Hematopoietic multipotent progenitor cell treated with erythropoietin and hydrocortisone succinate and interleukin-3 and kit ligand, for 6 days (in vitro differentiated cells): ENCODE measurements around the gene CAMKV.
"Not testable (repeated sequence)": the region's sequence is repeated elsewhere in the genome, so short reads cannot be mapped to it uniquely, and the experiment has no call there.

Experiments
- DNase-seq: peaks from one replicate; pipeline ENCODE4 v3.0.0-alpha.2; 2015

The CAMKV gene

DNA sequence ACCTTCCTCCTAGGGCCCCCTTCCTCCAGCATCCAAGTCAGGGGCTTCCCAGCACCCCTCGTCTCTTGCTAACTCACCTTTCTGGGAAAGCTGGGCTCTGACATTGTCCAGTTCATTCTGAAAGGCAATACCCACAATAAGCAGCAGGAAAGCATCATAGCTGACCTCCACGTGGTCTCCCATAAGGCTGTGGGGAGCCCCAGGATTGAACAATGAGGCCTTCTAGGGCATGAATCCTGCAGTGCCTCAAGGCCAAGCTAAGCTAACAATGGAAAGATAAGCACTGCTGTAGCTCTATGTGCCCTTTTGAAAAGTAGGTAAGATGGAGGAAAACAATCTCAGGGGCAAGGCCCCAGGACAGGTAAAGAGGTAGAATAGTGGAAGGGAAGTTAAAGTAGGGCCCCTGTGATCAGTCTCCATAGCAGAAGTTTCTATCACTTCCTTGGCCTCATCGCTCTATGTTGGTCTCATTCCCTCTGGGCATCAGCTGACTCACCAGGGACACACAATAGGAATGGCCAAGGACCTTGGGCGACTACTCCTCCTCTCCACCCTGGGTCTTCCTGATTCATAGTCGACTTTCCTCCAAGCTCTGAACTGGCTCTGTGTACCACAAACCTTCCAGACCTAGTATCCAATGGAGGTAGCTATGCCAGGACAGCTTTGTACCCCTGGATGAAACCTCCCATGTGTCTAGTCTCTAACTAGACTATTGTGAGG lies 25.1 kb downstream of the CAMKV start:
- no peak for DNase-seq

DNA sequence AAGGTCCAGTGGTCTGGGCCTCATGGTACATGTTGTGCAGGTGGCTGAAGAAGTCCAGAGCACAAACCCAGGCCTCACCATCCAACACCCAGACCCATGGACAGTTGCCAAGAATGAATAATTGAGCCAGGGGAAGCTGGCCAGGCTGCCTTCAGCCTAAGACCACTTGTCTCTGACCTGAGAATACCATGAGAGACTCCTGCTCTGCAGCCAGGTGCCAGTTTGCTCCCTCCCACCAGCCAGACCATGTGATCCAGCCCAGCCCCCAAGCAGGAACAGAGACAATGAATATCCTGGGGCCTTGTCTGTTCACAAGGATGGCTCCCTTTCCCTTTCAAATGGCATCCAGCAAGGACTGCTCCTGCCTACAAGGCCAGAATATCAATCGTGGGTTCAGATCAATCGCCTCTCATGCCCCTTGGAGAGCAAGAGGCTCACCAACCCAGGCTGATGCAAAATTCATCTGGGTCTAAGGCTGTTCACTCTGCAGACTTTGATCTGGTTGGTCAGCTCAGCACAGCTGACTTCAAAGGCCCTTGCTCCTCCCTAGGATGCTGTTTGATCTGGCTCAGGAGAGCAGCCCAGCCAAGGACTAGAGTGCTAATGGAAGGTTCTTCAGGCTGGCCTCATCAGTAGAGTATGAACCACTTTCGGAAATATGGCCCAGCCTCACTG lies 26.7 kb downstream of the CAMKV start:
- DNase-seq: no peak

DNA sequence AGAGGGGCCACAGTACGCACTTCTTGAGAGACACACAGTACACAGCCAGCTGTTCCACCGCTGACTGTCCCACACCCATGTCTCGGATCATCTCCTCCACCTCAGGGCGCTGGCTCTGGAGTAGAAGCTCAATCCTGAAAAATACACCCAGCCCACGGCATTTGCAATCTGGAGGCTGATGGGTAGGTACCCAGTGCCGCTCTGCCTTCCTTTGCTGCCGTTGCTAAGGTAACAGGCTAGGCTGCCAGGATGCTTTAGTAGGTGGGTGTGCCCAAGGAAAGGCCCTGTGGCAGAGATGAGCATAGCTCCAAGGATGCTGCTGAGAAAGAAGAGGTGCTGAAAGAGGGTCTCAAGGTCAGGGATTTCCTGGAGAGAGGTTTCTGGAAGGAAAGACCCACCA lies 27.9 kb downstream of the CAMKV start:
- DNase-seq: no peak

DNA sequence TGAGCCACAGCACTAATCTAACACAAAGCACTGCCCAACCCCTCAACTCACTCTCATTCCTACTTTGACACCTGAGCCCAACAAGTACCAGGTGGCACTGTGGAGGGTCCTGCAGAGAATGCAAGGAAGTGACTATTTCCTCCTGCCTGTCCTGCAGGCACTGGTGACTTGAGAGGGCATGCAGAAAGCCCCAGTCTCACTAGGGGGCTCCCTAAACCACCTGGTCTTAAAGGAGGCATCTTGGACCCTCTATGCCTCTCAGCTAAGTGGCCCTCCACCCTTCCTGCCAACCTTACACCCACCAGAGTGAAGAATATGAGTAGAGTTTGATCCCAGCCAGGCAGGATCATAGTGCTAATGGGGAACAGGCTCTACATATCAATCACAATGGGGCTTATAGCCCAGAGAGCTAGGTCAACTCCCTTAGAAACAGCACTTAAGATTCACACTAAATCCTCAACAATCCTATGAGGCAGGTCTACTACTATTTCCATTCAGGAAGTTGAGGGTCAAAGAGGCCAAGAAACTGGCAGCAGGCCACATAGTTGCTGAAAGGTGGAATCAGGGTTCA lies 28.5 kb downstream of the CAMKV start:
- DNase-seq: peak; percentile 68

DNA sequence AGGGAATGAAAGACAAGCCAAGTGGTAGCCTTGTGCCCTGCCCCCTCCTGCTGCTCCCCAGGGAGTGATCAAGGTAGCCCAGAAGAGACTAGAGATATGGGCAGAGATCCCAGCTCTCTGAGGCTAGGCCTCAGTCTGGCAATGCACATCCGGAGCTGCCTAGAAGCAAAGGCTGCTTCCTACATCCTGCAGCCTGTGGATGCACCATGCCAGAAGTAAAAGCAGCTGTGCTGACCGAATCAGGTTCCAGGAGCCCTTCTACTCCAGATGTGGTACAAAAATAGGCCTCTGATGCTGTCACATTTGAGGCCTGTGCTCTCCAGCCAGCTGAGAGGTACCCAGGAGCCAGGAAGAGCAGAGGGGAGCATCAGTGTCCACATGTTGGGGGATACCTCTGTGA lies 29.3 kb downstream of the CAMKV start:
- DNase-seq: no peak

DNA sequence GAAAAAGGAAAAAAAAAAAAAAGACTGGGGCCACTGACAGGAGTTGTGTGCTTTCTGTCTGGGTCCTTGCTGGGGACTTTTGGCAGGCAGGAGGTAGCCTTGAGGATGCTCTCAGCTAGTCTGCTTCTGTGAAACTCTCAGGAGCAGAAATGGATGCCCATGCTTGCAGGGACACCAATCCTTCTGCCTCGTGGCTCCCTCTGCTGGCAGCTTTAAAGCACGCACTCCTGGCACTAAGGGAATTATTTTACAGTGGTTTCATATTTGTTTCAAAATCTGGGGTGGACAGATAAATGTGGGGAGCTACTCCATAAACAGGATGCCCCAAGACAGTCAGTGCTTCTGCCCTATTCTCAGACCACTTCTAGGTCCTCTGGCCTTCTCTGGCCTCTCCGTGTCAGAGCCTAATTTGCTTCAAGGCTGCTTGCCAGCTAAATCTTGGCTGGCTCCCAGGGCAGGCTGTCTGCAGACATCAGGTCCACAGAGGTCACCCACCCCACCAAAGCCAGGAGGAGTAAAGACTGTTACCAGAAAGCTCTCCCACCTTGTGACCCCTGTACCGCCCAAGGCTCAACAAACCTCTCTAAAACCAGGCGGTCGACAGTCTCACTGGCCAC lies 30.4 kb downstream of the CAMKV start:
- peak; percentile 94 for DNase-seq

DNA sequence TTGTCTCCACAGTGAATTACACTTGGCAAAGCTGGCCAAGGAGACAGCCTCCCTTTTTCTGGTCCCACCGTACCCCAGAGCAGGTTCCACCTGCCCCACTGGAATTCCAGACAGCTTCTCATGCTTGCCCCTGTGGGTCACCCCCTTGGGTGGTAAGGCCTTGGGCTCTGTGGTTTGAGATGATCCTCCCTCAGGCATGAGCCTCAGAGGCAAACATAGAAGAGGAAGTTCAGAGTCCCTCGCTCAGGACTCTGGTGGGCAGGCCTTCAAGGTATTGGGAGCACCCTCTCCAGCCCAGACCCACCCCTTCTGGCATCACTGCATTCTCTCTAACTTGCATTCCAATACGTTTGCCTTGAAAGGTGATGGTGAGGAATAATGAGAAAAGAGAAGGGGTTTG lies 38.4 kb downstream of the CAMKV start:
- no peak for DNase-seq

DNA sequence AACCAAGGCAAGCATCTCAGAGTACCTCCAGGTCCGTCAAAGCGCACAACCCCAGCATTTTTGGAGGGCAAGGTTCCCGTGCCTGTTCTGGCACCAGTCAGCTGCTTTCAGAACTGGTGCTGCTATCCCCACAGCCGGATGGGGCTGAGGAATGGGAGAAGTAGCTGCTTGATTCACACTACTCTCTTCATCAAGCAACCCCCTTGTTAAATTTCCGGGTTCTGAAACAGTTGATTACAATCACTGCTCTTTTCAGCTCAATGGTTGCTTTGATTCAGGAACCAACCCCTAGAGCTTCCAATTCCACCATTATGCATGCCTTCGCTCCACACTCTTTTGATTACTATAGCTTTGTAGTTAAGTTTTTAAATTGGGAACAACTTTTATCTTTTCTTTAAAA lies 43.7 kb downstream of the CAMKV start:
- no peak for DNase-seq

DNA sequence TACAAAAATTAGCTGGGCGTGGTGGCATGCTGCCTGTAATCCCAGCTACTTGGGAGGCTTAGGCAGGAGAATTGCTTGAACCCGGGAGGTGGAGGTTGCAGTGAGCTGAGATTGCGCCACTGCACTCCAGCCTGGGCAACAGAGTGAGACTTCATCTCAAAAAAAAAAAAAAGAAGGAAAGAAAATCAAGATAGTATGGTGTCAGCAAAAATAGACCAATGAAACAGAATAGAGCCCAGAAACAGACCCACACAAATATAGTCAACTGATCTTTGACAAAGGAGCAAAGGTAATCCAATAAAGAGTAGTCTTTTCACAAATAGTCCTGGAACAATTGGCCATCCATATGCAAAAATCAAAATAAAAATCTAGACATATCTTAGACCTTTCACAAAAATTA lies 46.6 kb downstream of the CAMKV start:
- not testable (repeated sequence) for DNase-seq

DNA sequence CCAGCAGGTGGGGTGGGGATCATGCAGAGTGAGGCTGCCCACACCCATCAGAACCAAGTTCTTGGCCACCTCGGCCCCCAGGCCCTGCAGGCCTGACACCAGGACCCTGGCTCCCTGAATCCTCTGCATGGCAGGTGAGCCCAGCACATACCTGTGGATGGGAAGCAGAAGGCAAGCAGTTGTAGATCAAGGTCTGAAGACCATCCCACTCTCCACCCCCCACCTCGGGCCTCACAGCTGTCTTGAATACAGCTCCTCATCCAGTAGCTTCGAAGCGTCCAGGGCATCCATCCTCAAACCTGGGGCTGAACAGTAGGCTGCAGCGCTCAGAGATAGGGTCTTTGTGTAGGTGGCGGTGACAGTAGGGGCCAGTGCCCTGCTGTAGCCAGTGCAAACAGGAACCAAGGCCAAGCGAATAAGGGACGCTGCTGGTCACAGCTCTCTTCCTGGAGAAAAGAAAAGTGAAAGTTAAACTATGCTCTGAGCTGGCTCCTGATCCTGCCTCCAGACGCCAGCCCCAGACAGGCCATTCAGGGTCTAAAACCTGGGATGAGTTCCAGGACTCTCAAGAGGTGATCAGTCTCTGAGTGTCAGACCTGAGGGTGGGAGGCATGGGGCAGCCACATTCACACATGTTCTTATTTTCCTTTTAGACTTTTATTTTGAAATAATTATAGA lies 56.1 kb downstream of the CAMKV start, which contains the start of gene UBA7:
Gene UBA7, minus strand, starts transcription at position 457 of the 678 bp plus-strand sequence. Its CDS starts 166 bp downstream, at position 291.
- peak; percentile 80 for DNase-seq

DNA sequence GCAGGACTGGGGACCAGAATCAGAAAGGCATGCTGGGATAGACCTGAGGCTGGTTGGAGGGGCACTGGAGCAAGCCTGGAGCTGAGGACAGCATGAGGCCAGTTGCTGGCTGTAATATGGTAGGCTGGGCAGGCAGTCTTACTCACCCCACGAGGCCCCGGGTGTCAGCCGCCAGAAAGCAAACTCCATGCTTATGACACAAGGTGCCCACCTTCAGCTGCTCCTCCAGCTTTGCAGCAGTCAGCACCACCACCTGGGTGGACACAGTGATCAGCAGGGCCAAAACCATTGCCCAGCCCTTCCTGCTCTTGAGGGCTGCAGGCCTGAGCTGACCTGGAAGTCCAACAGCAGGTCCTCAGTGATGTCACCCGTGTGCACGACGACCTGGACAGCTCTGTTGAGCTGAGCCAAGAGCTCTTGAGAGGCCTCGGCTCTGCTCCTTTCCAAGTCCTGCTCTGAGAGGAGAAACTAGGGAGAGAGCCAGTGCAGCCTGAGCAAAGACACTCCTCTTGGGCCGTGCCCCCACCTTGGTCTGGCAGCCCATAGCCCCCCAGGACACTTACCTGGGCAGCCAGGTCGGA lies 56.7 kb downstream of the CAMKV start:
- DNase-seq: peak; percentile 28
